GM23338 (cell line): ENCODE measurements around the gene GPALPP1. TPM values are rescaled to one million over a fixed set of nuclear protein-coding genes. Genes with fewer than 3 reads are reported as not detected.
"Not testable (repeated sequence)": the region's sequence is repeated elsewhere in the genome, so short reads cannot be mapped to it uniquely, and the experiment has no call there.

Experiments used
- ATAC-seq: fragments of 200-7000 bp; cut with Tn5 transposase; 3 replicates; pipeline ENCODE4 v1.9.1; 2020
- DNase-seq: peaks from one replicate; pipeline ENCODE4 v3.0.0-alpha.2; 2015; ENCODE audit warnings: low spot score
- H2AFZ ChIP-seq: fragments of 200-600 bp; sonication (generic); 2 replicates; pipeline ENCODE4 v1.8.0; 2016; ENCODE audit warnings: antibody characterized with exemption, mild to moderate bottlenecking, moderate library complexity
- H3F3A ChIP-seq: fragments of 200-600 bp; sonication (generic); replicated peaks from 2 replicates; pipeline ENCODE4 v1.8.0; 2017; ENCODE audit warnings: antibody characterized with exemption, mixed run types, low read depth
- H3K27ac ChIP-seq: fragments of 200-600 bp; sonication (generic); 2 replicates; pipeline ENCODE4 v1.6.1; 2016; ENCODE audit warnings: low read depth
- H3K27me3 ChIP-seq: fragments of 200-600 bp; sonication (generic); 2 replicates; pipeline ENCODE4 v1.8.0; 2016; ENCODE audit warnings: mild to moderate bottlenecking, mixed run types, moderate library complexity; ENCODE audit not compliant: insufficient read depth
- H3K36me3 ChIP-seq: fragments of 200-600 bp; sonication (generic); 2 replicates; pipeline ENCODE4 v1.8.0; 2016; ENCODE audit warnings: mild to moderate bottlenecking; ENCODE audit not compliant: insufficient read depth
- H3K4me1 ChIP-seq: fragments of 200-600 bp; sonication (generic); 2 replicates; pipeline ENCODE4 v1.8.0; 2016; ENCODE audit warnings: mild to moderate bottlenecking, moderate library complexity; ENCODE audit not compliant: insufficient read depth
- H3K4me2 ChIP-seq: fragments of 200-600 bp; sonication (generic); 2 replicates; pipeline ENCODE4 v1.7.1; 2017; ENCODE audit warnings: mixed run types
- H3K4me3 ChIP-seq: fragments of 200-600 bp; sonication (generic); 2 replicates; pipeline ENCODE4 v1.6.1; 2016; ENCODE audit warnings: mixed run types
- H3K79me2 ChIP-seq: fragments of 200-600 bp; sonication (generic); replicated peaks from 2 replicates; pipeline ENCODE4 v1.8.0; 2017; ENCODE audit warnings: mild to moderate bottlenecking; ENCODE audit not compliant: insufficient read depth
- H3K9me2 ChIP-seq: fragments of 200-600 bp; sonication (generic); 2 replicates; pipeline ENCODE4 v1.8.0; 2017; ENCODE audit not compliant: insufficient read depth
- H4K20me1 ChIP-seq: fragments of 200-600 bp; sonication (generic); replicated peaks from 2 replicates; pipeline ENCODE4 v1.8.0; 2017; ENCODE audit warnings: mild to moderate bottlenecking; ENCODE audit not compliant: insufficient read depth
- H3K27ac Mint-ChIP-seq: 2 replicates; pipeline ENCODE4 v1.8.0; 2020; ENCODE audit warnings: inconsistent platforms, mild to moderate bottlenecking, moderate library complexity, mixed read lengths
- H3K27me3 Mint-ChIP-seq: 3 replicates; pipeline ENCODE4 v1.8.0; 2022; ENCODE audit warnings: low read depth, mild to moderate bottlenecking, moderate library complexity, mixed read lengths, inconsistent platforms; ENCODE audit not compliant: insufficient read depth, poor library complexity
- H3K36me3 Mint-ChIP-seq: 3 replicates; pipeline ENCODE4 v1.8.0; 2021; ENCODE audit warnings: low read depth, mild to moderate bottlenecking, inconsistent platforms, moderate library complexity, mixed read lengths
- H3K4me1 Mint-ChIP-seq: 3 replicates; pipeline ENCODE4 v1.8.0; 2020; ENCODE audit warnings: mild to moderate bottlenecking, inconsistent platforms, mixed read lengths
- H3K4me3 Mint-ChIP-seq: 3 replicates; pipeline ENCODE4 v1.8.0; 2021; ENCODE audit warnings: moderate library complexity, mild to moderate bottlenecking, inconsistent platforms, mixed read lengths
- H3K9me3 Mint-ChIP-seq: 3 replicates; pipeline ENCODE4 v1.8.0; 2020; ENCODE audit warnings: moderate library complexity, mild to moderate bottlenecking, inconsistent platforms, mixed read lengths
- EZH2 ChIP-seq: fragments of 200-600 bp; sonication (generic); IDR thresholded peaks from one replicate; pipeline ENCODE4 v1.8.0; 2017; ENCODE audit warnings: antibody characterized with exemption, mild to moderate bottlenecking, low read depth; ENCODE audit not compliant: unreplicated experiment
- EZH2phosphoT487 ChIP-seq: fragments of 200-600 bp; sonication (generic); IDR thresholded peaks from one replicate; pipeline ENCODE4 v1.8.1; 2018; ENCODE audit warnings: antibody characterized with exemption; ENCODE audit not compliant: unreplicated experiment
- POLR2AphosphoS5 ChIP-seq: IDR thresholded peaks from 2 replicates; pipeline ENCODE4 v1.6.1; 2016; ENCODE audit warnings: antibody characterized with exemption, low read depth
- REST ChIP-seq: IDR thresholded peaks from one replicate; pipeline ENCODE4 v1.6.1; 2018; ENCODE audit warnings: antibody characterized with exemption; ENCODE audit not compliant: unreplicated experiment
- STAT1 ChIP-seq: IDR thresholded peaks from one replicate; pipeline ENCODE4 v1.6.1; 2016; ENCODE audit warnings: antibody characterized with exemption; ENCODE audit not compliant: unreplicated experiment
- ZNF331 ChIP-seq: fragments of 250-450 bp; sonication (Bioruptor Pico); IDR thresholded peaks from 2 replicates; pipeline ENCODE4 v1.5.0; 2020; ENCODE audit warnings: low read depth, mild to moderate bottlenecking, moderate library complexity
- polyA plus RNA-seq: library from polyadenylated mRNA; unstranded; fragments of >200 nt; fragmentation: Nextera tagmentation; extraction: Ambion mirVana; gene quantifications from 2 replicates; pipeline ENCODE4 v1.2.1, GENCODE V29; 2016
- total RNA-seq: library from RNA; depleted of rRNA; stranded (reverse); fragments of >200 nt; shearing (Covaris generic); gene quantifications from 2 replicates; pipeline ENCODE4 v1.2.3, GENCODE V29; 2014
- TF ChIP-seq, protein P1 (sequence below), 2 experiments: fragments of 200-600 bp in 1 of 2; sonication (generic) in 1 of 2; conservative IDR thresholded peaks; 2 replicates each; pipeline versions ENCODE4 v1.5.1 to v1.6.1; 2016 to 2017; ENCODE audit warnings: antibody characterized with exemption in 2 of 2, low read depth in 2 of 2, mild to moderate bottlenecking in 2 of 2, moderate library complexity in 1 of 2
- TF ChIP-seq, protein P2 (sequence below): IDR thresholded peaks from 2 replicates; pipeline ENCODE4 v1.6.1; 2016; ENCODE audit warnings: antibody characterized with exemption

GPALPP1 gene
- total and polyA plus RNA-seq, 2 experiments from 2014 or later, result 31.3 to 35.8 TPM

GRCh38 chr13:45019981-45020380 is 30.6 kb downstream of the GPALPP1 start:
- not testable (repeated sequence) for DNase-seq, H4K20me1 ChIP-seq, H3F3A ChIP-seq, H3K27ac ChIP-seq, H3K79me2 ChIP-seq, ATAC-seq, H3K4me3 ChIP-seq, H3K9me2 ChIP-seq, H3K4me1 ChIP-seq, H3K4me2 ChIP-seq, H3K27me3 Mint-ChIP-seq, H3K9me3 Mint-ChIP-seq, H3K36me3 ChIP-seq, H3K27me3 ChIP-seq, H3K4me3 Mint-ChIP-seq, H2AFZ ChIP-seq, H3K27ac Mint-ChIP-seq, H3K4me1 Mint-ChIP-seq
- H3K36me3 Mint-ChIP-seq, result peaks cover 19% of the 10 kb centered on the region; the same call in 2 of the 3 replicates

DNA sequence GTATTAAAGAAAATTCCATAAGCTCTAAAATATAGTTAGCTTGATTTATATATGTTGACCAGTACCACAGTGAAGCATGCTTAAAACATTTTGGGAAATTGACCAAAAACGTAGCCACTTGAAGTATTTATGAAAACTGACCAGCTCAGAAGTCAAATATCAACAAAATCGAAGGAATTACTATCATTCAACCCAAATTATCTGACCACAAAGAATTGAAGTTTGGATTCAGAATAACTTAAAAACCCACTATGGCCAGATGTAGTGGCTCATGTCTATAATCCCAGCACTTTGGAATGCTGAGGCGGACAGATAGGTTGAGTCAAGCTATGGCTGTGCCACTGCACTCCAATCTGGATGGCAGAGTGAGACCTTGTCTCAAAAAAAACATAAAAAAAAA is 31.9 kb downstream of the GPALPP1 start:
- Histone ChIP-seq H3K9me2 (no peaks in the 10 kb centered on the region), H3K36me3 (peaks cover 6% of the 10 kb centered on the region; the same call in 1 of the 2 replicates), H3K4me2 (no peak overlapping the region), H3F3A (no peaks in the 10 kb centered on the region), H3K27ac (no peak overlapping the region), H3K27me3 (no peaks in the 10 kb centered on the region), H3K4me3 (no peak overlapping the region), H2AFZ (no peak overlapping the region), H3K79me2 (no peaks in the 10 kb centered on the region), H4K20me1 (no peaks in the 10 kb centered on the region), H3K4me1 (no peaks in the 10 kb centered on the region)
- no peaks in the 10 kb centered on the region for H3K4me1 Mint-ChIP-seq
- H3K9me3 Mint-ChIP-seq, result no peaks in the 10 kb centered on the region
- H3K4me3 Mint-ChIP-seq, result no peak overlapping the region
- DNase-seq (no peak), ATAC-seq (no peak)
- H3K27ac Mint-ChIP-seq, result no peak overlapping the region
- no peaks in the 10 kb centered on the region for H3K27me3 Mint-ChIP-seq
- TF ChIP-seq, protein P1, sequence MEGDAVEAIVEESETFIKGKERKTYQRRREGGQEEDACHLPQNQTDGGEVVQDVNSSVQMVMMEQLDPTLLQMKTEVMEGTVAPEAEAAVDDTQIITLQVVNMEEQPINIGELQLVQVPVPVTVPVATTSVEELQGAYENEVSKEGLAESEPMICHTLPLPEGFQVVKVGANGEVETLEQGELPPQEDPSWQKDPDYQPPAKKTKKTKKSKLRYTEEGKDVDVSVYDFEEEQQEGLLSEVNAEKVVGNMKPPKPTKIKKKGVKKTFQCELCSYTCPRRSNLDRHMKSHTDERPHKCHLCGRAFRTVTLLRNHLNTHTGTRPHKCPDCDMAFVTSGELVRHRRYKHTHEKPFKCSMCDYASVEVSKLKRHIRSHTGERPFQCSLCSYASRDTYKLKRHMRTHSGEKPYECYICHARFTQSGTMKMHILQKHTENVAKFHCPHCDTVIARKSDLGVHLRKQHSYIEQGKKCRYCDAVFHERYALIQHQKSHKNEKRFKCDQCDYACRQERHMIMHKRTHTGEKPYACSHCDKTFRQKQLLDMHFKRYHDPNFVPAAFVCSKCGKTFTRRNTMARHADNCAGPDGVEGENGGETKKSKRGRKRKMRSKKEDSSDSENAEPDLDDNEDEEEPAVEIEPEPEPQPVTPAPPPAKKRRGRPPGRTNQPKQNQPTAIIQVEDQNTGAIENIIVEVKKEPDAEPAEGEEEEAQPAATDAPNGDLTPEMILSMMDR (conservative IDR thresholded peaks at IDR 0.05; ENCODE audit: low read depth in 2 of 2), result no peak
- TF ChIP-seq STAT1 (no peak), POLR2AphosphoS5 (no peak), EZH2phosphoT487 (no peak)
- TF ChIP-seq, protein P2, sequence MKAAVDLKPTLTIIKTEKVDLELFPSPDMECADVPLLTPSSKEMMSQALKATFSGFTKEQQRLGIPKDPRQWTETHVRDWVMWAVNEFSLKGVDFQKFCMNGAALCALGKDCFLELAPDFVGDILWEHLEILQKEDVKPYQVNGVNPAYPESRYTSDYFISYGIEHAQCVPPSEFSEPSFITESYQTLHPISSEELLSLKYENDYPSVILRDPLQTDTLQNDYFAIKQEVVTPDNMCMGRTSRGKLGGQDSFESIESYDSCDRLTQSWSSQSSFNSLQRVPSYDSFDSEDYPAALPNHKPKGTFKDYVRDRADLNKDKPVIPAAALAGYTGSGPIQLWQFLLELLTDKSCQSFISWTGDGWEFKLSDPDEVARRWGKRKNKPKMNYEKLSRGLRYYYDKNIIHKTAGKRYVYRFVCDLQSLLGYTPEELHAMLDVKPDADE, result no peak
- H3K36me3 Mint-ChIP-seq, result peaks cover 16% of the 10 kb centered on the region; the same call in 2 of the 3 replicates

DNA sequence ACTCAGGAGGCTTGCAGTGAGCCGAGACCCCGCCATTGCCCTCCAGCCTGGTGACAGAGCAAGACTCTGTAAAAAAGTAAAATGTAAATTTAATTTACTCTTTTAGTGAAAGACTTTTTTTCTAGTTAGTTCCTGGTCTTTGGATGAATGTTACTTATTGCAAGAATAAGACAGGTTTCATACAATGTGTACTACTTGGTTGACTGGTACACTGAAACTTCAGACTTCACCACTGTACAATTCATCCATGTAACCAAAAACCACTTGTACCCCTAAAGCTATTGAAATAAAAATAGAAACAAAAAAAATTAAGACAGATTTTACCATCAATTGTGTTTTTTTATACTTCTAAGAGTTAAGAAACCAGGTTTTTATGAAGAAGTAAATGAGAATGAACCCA is 35.5 kb downstream of the GPALPP1 start:
- H3K36me3 ChIP-seq, result peaks cover 8% of the 10 kb centered on the region
- H3K4me1 ChIP-seq, result no peaks in the 10 kb centered on the region
- no peak overlapping the region for H3K27ac ChIP-seq
- TF ChIP-seq EZH2 (no peak), EZH2phosphoT487 (no peak), STAT1 (no peak), ZNF331 (CRISPR knock-in tag) (no peak), REST (no peak), POLR2AphosphoS5 (no peak)
- TF ChIP-seq, protein P2, result no peak
- TF ChIP-seq, protein P1 (conservative IDR thresholded peaks at IDR 0.05; ENCODE audit: low read depth in 2 of 2), result no peak
- H3K4me2 ChIP-seq, result no peak overlapping the region
- DNase-seq, result no peak
- Mint-ChIP-seq H3K4me3 (no peak overlapping the region), H3K27me3 (no peaks in the 10 kb centered on the region), H3K9me3 (no peaks in the 10 kb centered on the region), H3K4me1 (no peaks in the 10 kb centered on the region), H3K36me3 (peaks cover 9% of the 10 kb centered on the region; the same call in 2 of the 3 replicates), H3K27ac (no peak overlapping the region)
- no peak for ATAC-seq
- H3K4me3 ChIP-seq, result no peak overlapping the region
- no peaks in the 10 kb centered on the region for H3K9me2 ChIP-seq
- H3F3A ChIP-seq, result no peaks in the 10 kb centered on the region
- no peak overlapping the region for H2AFZ ChIP-seq
- no peaks in the 10 kb centered on the region for H3K27me3 ChIP-seq
- H3K79me2 ChIP-seq, result no peaks in the 10 kb centered on the region
- no peaks in the 10 kb centered on the region for H4K20me1 ChIP-seq
